ENCODE measurements around the gene MEI4.

DNA sequence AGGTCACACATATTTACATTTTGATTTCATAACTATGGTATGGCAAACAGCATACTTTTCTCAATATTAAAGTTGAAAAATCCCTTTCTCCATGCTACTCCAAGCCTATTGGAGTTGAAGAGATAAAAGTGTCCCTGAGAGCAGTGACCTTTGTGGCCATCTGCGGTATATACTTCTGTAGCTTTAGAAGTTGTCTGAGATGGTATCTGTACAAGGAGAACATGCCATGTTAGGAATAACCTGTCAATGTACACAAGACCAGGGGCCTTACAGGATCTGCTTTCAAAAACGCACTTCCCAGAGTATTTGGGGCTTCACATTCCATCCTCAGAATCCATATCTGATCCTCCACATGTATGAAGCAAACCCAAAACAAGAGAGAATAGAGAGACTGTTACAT, 226.7 kb downstream of the MEI4 start:
- no peak for TF ChIP-seq POLR2A (IDR thresholded peaks at IDR 0.05)
- TF ChIP-seq, protein P1, sequence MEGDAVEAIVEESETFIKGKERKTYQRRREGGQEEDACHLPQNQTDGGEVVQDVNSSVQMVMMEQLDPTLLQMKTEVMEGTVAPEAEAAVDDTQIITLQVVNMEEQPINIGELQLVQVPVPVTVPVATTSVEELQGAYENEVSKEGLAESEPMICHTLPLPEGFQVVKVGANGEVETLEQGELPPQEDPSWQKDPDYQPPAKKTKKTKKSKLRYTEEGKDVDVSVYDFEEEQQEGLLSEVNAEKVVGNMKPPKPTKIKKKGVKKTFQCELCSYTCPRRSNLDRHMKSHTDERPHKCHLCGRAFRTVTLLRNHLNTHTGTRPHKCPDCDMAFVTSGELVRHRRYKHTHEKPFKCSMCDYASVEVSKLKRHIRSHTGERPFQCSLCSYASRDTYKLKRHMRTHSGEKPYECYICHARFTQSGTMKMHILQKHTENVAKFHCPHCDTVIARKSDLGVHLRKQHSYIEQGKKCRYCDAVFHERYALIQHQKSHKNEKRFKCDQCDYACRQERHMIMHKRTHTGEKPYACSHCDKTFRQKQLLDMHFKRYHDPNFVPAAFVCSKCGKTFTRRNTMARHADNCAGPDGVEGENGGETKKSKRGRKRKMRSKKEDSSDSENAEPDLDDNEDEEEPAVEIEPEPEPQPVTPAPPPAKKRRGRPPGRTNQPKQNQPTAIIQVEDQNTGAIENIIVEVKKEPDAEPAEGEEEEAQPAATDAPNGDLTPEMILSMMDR (IDR thresholded peaks at IDR 0.05), result no peak
